Right lobe of liver (tissue), 6 donors: Measurements from ENCODE around the gene NDOR1. TPM values are rescaled to one million over a fixed set of nuclear protein-coding genes. Genes with fewer than 3 reads are reported as not detected.

Experiments used
- ATAC-seq, 4 donors: fragments of 200-7000 bp; cut with Tn5 transposase; one replicate each; pipeline ENCODE4 v1.9.1; 2020; ENCODE audit warnings: mild to moderate bottlenecking in 4 of 4, moderate library complexity in 4 of 4
- DNase-seq, 3 donors: peaks; one replicate each; pipeline ENCODE4 v3.0.0-alpha.2; 2020
- H3K27ac ChIP-seq, 3 donors: fragments of 200-600 bp; one replicate each; pipeline ENCODE4 v1.8.0; 2022
- H3K27me3 ChIP-seq, 2 donors: fragments of 200-600 bp; one replicate each; pipeline ENCODE4 v1.8.0; 2022
- H3K36me3 ChIP-seq, 4 donors: fragments of 200-600 bp; sonication (generic) in 1 of 4; one replicate each; pipeline versions ENCODE4 v1.5.1 to v1.8.0; 2017 to 2022; ENCODE audit warnings: control low read depth in 1 of 4
- H3K4me1 ChIP-seq, 4 donors: fragments of 200-600 bp; sonication (generic) in 1 of 4; one replicate each; pipeline versions ENCODE4 v1.5.1 to v1.8.0; 2017 to 2022; ENCODE audit warnings: control low read depth in 1 of 4
- H3K4me3 ChIP-seq, 3 donors: fragments of 200-600 bp; one replicate each; pipeline ENCODE4 v1.8.0; 2022
- H3K9me3 ChIP-seq, 4 donors: fragments of 200-600 bp; sonication (generic) in 1 of 4; one replicate each; pipeline versions ENCODE4 v1.5.1 to v1.8.0; 2017 to 2022; ENCODE audit warnings: control low read depth in 1 of 4
- CTCF ChIP-seq, 4 donors: fragments of 200-600 bp in 3 of 4; fragments of 450-650 bp in 1 of 4; IDR thresholded peaks; one replicate each; pipeline versions ENCODE4 v1.5.1 to v1.8.0; 2016 to 2022; ENCODE audit warnings: antibody characterized with exemption in 4 of 4, mild to moderate bottlenecking in 2 of 4
- POLR2A ChIP-seq: fragments of 450-650 bp; IDR thresholded peaks from one replicate; pipeline ENCODE4 v1.6.1; 2017; ENCODE audit warnings: antibody characterized with exemption, mild to moderate bottlenecking
- WGBS: methylation state at CpG from one replicate; pipeline ENCODE4 v1.1.6; 2018; ENCODE audit warnings: low coverage, low lambda C conversion rate; ENCODE audit not compliant: insufficient coverage; ENCODE audit errors: missing lambda C conversion rate; 5-methylcytosine and 5-hydroxymethylcytosine counted together
- intact Hi-C, 2 donors: fragments of 100-400 bp; cut with DNase I; formaldehyde crosslinking; loops; one replicate each; pipeline versions ENCODE4 v1.11.2 to v1.14.1; 2022
- total RNA-seq, 6 experiments: library from RNA; depleted of rRNA in 2 of 6; stranded (reverse); fragments of >200 nt in 2 of 6; fragmentation: NEBNext Ultra II Directional in 3 of 6; extraction: Animal tissue kit (Norgen Biotek cat#: 25700) in 3 of 6; gene quantifications; one replicate each; pipeline versions ENCODE4 v1.1.0 to v1.2.4, GENCODE V29; 2016 to 2023
- donor health status: DM: no; HTN: yes; CAD: no.
- donor health status: DM: no; HTN: no; CAD: no.
- donor health status: DM: no; HTN: no; CAD: no.
- donor health status: DM: no; HTN: yes; CAD: no.
- donor health status: DM: no; HTN: yes; CAD: no.

Gene NDOR1
- total RNA-seq, 6 experiments from 2014 or later = 4.7 to 9.6 (median 7.4) TPM

GRCh38 chr9:137206602-137207001 lies 1.1 kb downstream of the NDOR1 start:
- no peaks in the 10 kb centered on the region for H3K36me3 ChIP-seq
- no peak for ATAC-seq
- TF ChIP-seq POLR2A (no peak), CTCF (IDR thresholded peaks at IDR 0.05) (no peak)
- no peak for DNase-seq
- H3K4me1 ChIP-seq = peaks cover 0 to 43% (median 20%) of the 10 kb centered on the region in 4 donors
- H3K4me3 ChIP-seq = peak overlapping the region in 1 of 3 donors; percentile 99
- H3K9me3 ChIP-seq = no peaks in the 10 kb centered on the region
- H3K27ac ChIP-seq = no peak overlapping the region
- 57% methylated on average over 4 of the region's 7 CpGs for WGBS
- intact Hi-C loops = no loop called here
- H3K27me3 ChIP-seq = no peaks in the 10 kb centered on the region

GRCh38 chr9:137211532-137211931 lies 6.0 kb downstream of the NDOR1 start:
- TF ChIP-seq CTCF (IDR thresholded peaks at IDR 0.05) (no peak), POLR2A (no peak)
- intact Hi-C loops = no loop called here
- Histone ChIP-seq H3K36me3 (no peaks in the 10 kb centered on the region), H3K9me3 (no peaks in the 10 kb centered on the region), H3K27ac (no peak overlapping the region), H3K27me3 (no peaks in the 10 kb centered on the region), H3K4me3 (no peak overlapping the region), H3K4me1 (peaks cover 0 to 4% (median under 1%) of the 10 kb centered on the region in 4 donors)
- whole genome bisulfite sequencing = 63% methylated on average over 6 of the region's 13 CpGs
- no peak for ATAC-seq
- no peak for DNase-seq

GRCh38 chr9:137212520-137212919 lies 7.0 kb downstream of the NDOR1 start:
- no CpG with 5 or more reads among the region's 21 CpGs for WGBS
- Histone ChIP-seq H3K36me3 (no peaks in the 10 kb centered on the region), H3K4me3 (no peak overlapping the region), H3K9me3 (no peaks in the 10 kb centered on the region), H3K4me1 (no peaks in the 10 kb centered on the region), H3K27me3 (no peaks in the 10 kb centered on the region), H3K27ac (no peak overlapping the region)
- intact Hi-C loops = no loop called here
- TF ChIP-seq CTCF (IDR thresholded peaks at IDR 0.05) = no peak
- no peak for TF ChIP-seq POLR2A
- ATAC-seq (no peak), DNase-seq (no peak)

GRCh38 chr9:137213160-137214060 lies 7.9 kb downstream of the NDOR1 start:
- Histone ChIP-seq H3K27ac (no peak overlapping the region), H3K27me3 (no peaks in the 10 kb centered on the region), H3K4me3 (no peak overlapping the region), H3K9me3 (no peaks in the 10 kb centered on the region), H3K4me1 (no peaks in the 10 kb centered on the region), H3K36me3 (no peaks in the 10 kb centered on the region)
- TF ChIP-seq POLR2A (no peak), CTCF (IDR thresholded peaks at IDR 0.05) (peak in 1 of 4 donors; percentile 8)
- intact Hi-C loops = no loop called here
- WGBS = 100% methylated on average over 3 of the region's 49 CpGs
- no peak for DNase-seq
- no peak for ATAC-seq
